NCI-H128 (cell line): ENCODE results near the gene RPS21.

Source experiments
- DNase-seq: peaks from one replicate; lab custom pipeline; 2025; ENCODE audit not compliant: unreplicated experiment; lab: John Stamatoyannopoulos, UW

The RPS21 gene

GRCh38 chr20:62409931-62410745 is 23.2 kb downstream of the RPS21 start:
- peak; percentile 73 for DNase-seq

GRCh38 chr20:62410746-62411478 is 24.0 kb downstream of the RPS21 start:
- no peak for DNase-seq

GRCh38 chr20:62411479-62412193 is 24.7 kb downstream of the RPS21 start:
- DNase-seq = no peak

- no peak for DNase-seq
These were observed 25.5 kb downstream of the RPS21 start for GRCh38 chr20:62412194-62413024.

- DNase-seq = no peak
These were observed 26.2 kb downstream of the RPS21 start for GRCh38 chr20:62413025-62413570.

GRCh38 chr20:62413896-62414481 is 27.1 kb downstream of the RPS21 start:
- no peak for DNase-seq

- DNase-seq = no peak
These were observed 28.6 kb downstream of the RPS21 start for GRCh38 chr20:62415354-62416111.

- no peak for DNase-seq
These were observed 30.0 kb downstream of the RPS21 start for GRCh38 chr20:62416651-62417637.

GRCh38 chr20:62417981-62418708 is 31.2 kb downstream of the RPS21 start:
- DNase-seq = no peak

- DNase-seq = no peak
These were observed 32.0 kb downstream of the RPS21 start for GRCh38 chr20:62418709-62419487.

- DNase-seq = no peak
These were observed 32.9 kb downstream of the RPS21 start for GRCh38 chr20:62419759-62420158.

- no peak for DNase-seq
These were observed 34.2 kb downstream of the RPS21 start for GRCh38 chr20:62420846-62421715.

- no peak for DNase-seq
These were observed 34.8 kb downstream of the RPS21 start for GRCh38 chr20:62421716-62421990.

- DNase-seq = no peak
These were observed 35.9 kb downstream of the RPS21 start for GRCh38 chr20:62422636-62423325.

- DNase-seq = no peak
These were observed 36.4 kb downstream of the RPS21 start for GRCh38 chr20:62423326-62423706.
